SIG-M5 treated with dmso at 0.1 percent for 504 hours (cell line): ENCODE results near the gene NOP53.
"Not testable (repeated sequence)": the region's sequence is repeated elsewhere in the genome, so short reads cannot be mapped to it uniquely, and the experiment has no call there.

Experiments
- DNase-seq: peaks from one replicate; lab custom pipeline; 2025; ENCODE audit not compliant: unreplicated experiment; lab: John Stamatoyannopoulos, UW

Gene NOP53

DNA sequence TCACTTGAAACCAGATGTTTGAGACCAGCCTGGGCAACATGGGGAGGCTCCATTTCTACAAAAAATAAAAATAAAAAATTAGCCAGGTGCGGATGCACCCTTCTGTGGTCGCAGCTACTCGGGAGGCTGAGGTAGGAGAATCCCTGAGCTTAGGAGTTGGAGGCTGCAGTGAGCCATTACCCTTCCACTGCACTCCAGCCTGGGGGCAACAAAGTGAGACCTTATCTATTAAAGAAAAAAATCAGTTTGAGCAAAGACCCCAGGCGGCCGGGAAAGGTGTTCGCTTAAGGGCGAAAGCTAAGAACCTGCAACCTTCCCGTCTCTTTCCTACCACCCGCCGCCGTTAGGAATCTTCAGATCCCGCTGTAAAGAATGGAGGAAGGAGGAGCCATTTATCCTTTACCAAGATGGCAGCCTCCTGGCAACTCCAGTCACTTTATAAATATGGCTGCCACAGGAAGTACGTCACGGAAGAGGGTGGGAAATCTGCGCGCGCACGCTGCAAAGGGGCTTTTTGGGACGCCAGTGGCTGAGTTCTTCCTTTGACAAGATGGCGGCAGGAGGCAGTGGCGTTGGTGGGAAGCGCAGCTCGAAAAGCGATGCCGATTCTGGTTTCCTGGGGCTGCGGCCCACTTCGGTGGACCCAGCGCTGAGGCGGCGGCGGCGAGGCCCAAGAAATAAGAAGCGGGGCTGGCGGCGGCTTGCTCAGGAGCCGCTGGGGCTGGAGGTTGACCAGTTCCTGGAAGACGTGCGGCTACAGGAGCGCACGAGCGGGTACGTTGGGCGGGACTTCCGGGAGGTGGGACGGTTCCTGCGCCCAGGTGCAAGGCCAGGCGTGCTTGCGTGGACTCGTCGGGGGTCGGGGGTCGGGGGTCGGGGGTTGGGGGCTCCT, at the start of gene NOP53:
Gene NOP53 (plus strand): TSS at position 537 of the 892 bp plus-strand sequence. CDS start 14 bp downstream, at position 551.
- peak; percentile 94 for DNase-seq

GRCh38 chr19:47696635-47697034, 48.7 kb upstream of the NOP53 start:
- DNase-seq: no peak

- peak; percentile 64 for DNase-seq
Observed at GRCh38 chr19:47697863-47698609, 47.3 kb upstream of the NOP53 start.

DNA sequence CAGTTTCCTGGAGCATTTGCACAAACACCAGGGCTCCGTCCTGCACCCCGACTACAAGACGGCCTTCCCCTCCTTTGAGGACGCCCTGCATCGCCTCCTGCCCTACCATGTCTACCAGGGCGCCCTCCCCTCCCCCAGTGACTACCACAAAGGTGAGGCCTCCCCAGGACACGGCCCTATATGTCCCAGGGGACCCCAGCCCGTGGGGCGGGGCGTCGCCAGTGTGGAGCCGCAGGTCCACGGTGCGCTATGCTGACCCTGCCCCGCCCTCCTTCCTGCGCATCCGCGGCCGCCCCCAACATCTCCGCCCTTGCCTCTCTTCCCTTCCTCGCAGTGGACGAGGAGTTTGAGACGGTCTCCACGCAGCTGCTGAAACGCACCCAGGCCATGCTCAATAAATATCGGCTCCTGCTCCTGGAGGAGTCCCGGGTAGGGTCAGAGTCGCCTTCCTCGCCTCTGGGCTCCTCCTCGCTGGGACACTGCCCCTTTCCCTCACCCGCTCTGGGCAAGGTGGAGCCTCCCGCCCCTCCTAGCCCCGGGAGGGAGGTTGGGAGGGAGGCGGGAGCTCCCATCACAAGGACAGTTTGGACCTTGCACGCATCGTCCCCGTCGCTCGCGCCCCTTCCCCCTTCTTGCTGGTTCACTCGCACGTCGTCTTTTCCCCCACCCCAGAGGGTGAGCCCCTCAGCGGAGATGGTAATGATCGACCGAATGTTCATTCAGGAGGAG, 46.6 kb upstream of the NOP53 start:
- no peak for DNase-seq

- DNase-seq: peak; percentile 4
Observed at GRCh38 chr19:47699360-47699917, 45.9 kb upstream of the NOP53 start.

- no peak for DNase-seq
Observed at GRCh38 chr19:47700934-47701716, 44.2 kb upstream of the NOP53 start.

- no peak for DNase-seq
Observed at GRCh38 chr19:47701717-47702552, 43.4 kb upstream of the NOP53 start.

- DNase-seq: no peak
Observed at GRCh38 chr19:47702671-47703070, 42.7 kb upstream of the NOP53 start.

- DNase-seq: no peak
Observed at GRCh38 chr19:47703301-47703700, 42.0 kb upstream of the NOP53 start.

DNA sequence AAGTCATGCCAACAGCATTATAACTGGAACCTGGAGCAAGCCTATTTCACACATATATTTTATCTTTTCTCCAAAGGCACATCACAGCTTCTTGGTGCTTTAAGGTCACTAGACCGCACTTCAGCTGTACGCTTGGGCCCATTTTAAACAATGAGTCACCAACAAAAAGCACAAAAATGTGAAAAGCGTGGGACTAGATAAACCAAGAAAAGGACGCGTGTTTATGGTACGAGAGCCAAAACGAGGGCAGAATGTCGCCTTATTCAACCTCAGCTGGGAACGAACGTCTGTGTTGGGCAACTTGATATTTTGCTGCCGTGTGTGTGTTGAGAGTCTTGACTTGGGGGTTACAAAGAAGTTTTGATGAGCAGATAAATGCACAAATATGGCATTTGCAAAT, 41.3 kb upstream of the NOP53 start:
- no peak for DNase-seq

- no peak for DNase-seq
Observed at GRCh38 chr19:47704656-47705055, 40.7 kb upstream of the NOP53 start.

GRCh38 chr19:47707135-47707925, 38.0 kb upstream of the NOP53 start:
- peak; percentile 65 for DNase-seq

DNA sequence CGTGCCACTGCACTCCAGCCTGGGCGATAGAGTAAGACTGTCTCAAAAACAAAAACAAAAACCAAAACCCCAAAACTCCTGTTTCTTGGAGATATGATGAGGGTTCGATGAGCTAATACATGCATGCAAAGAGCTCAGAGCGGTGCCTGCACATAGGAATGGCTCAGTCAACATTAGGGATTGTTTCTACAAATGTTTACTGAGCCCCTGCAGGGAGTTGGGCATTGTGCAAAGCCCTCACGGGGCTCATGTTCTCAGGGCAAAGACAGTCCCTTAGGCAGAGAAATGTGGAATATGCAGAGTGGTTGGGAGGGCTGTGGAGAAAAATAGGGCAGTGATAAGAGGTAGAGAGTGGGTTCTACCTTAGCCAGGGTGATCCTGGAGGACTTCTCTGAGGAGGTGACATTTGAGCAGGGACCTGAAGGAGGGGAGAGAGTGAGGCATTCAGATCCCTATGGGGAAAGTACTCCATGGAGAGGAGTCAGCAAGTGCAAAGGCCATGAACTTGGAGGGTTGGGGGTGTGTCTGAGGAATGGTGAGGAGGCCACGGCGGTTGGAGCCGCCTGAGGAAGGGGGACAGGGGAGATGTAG, 33.6 kb upstream of the NOP53 start:
- no peak for DNase-seq

DNA sequence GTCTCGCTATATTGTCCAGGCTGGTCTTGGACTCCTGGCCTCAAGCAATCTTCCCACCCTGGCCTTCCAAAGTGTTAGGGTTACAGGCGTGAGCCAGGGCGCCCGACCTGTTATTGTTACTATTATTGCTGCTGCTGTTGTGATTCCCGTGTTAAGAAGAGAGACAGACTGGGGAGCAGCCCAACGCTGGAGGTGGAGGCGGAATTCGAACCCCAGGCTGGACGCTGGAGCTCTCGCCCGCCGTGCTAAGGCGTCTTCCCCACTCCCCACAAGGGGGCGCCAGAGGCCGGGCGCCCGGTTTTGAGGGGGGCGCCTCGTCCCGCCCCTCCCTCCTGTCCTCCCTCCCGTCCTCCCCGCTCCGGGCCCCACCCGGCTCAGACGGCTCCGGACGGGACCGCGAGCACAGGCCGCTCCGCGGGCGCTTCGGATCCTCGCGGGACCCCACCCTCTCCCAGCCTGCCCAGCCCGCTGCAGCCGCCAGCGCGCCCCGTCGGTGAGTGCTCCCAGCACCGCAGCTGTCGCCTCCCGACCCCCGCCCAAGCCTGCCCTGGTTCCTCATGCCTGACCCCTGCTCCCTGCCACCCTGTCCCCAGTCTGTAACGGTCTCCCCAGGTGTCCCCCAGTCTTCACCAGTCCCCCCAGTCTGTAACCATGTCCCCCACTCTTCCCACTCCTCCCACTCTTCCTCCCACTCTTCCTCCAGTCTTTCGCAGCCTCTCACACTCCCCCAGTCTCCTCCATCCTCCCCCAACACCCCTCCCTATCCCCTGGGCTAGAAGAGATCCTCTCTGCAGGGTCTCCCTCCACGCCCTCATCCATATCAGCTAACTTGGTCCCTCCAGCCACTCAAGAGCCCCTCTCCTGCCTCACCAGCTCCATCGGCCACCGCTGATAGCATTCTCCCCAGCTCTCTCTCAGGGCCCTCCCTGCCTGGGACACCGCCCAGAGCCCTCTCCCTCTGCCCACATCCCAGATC, 32.0 kb upstream of the NOP53 start, which contains the start of gene EHD2:
Gene EHD2 (plus strand): TSS at position 377 of the 976 bp plus-strand sequence. CDS start 3,191 bp downstream, outside the sequence.
- DNase-seq: no peak

- DNase-seq: no peak
Observed at GRCh38 chr19:47714339-47714738, 31.0 kb upstream of the NOP53 start.

DNA sequence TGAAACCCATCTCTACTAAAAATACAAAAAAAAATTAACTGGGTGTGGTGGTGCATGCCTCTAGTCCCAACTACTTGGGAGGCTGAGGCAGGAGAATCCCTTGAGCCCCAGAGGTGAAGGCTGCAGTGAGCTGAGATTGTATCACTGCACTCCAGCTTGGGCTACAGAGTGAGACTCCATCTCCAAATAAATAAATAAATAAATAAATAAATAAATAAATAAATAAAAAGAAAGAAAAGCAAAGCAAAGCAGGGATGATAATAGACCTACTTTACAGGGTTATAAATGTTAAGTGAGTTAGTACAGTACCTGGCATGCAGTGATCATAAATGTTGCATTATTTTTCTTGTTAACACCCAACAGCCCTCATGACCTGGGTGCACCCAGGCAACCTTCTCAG, 30.5 kb upstream of the NOP53 start:
- not testable (repeated sequence) for DNase-seq
